Hypothalamus (tissue), 51 donors: ENCODE results near the gene SERPINB1.
"Not testable (repeated sequence)": the region's sequence is repeated elsewhere in the genome, so short reads cannot be mapped to it uniquely, and the experiment has no call there.

Experiments
- DNase-seq, 51 donors: peaks; one replicate each; lab custom pipeline; 2025; lab: John Stamatoyannopoulos, UW

SERPINB1 gene

DNA sequence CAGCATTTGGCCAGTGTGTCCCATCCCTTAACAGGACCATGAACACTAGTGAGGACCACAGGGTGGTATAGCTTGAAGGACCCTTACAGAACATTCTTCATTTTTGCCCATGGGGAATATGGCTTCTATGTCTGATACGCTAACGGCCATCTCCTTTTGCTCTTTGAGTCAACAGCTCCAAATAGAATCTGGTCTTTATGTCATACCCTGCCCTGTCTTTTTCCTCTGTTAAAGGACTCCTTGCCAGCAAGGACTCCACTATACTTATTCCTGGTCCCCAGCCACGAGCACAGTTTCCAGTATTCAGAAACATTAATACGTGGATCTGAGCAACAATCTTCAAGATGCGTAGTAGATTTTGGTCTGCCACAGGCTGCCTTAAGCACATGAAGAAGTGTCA, 22.5 kb downstream of the SERPINB1 start:
- no peak for DNase-seq

DNA sequence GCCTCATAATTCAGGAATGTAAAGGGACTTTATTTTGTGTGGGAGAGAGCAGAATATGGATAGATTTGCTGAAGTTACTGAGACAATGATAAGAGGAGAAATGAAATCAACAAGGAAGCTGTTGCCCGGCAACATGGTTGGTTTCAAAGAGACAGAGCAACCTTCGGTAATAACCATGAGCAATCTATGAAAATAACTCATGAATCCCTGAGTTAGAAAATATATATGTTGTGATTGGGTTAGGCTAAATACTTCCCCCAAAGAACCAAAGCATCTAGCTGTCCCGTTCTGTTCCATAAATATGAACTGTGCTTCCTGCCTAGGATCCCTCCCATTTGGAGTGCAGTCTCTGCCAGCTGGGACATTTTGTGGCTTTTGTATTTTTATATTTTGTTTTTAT, 23.1 kb downstream of the SERPINB1 start:
- DNase-seq = peak in 2 of 51 donors; percentile 3 to 50

DNA sequence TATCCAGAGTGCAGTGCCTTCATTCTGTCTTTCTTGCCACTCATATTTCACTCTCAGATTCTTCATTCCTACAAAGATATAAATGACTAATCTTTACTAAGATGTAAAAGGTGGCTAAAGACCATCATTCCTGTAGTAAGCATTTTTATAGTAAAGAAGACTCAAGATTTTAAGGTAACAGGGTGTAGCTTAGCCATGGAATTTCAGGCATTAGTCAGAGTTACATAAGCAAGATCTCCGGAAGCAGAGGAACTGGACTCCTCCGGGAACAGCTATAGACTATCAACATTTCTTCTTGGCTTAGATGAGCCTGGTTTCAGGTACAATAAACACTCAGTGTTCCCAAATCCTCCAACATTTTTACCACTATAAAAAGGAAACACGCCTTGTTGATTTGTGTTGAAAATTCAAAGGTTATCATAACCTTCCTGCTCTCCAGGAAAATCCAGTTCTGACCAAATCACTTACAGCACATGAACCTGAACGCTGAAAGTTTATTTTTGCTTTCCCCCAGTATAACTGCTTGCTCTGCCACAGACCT, 23.7 kb downstream of the SERPINB1 start:
- peak in 1 of 51 donors; percentile 50 for DNase-seq

DNA sequence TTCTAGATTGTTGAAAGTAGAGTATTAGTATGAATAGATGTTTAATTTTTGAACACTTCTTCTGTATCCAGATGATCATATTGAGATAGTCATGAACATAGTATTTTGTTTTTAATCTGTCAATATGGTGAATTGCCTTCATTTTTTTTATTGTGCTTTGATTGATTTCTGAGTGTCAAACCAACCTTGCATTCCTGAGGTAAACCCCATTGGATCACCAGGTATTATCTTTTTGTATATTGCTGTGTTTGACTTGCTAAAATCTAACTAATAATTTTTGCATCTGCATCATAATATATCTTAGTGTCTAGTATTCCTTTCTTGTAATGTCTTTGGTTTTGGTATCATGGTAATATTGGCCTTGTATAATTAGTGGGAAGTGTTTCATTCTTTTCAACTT, 25.5 kb downstream of the SERPINB1 start:
- no peak for DNase-seq

DNA sequence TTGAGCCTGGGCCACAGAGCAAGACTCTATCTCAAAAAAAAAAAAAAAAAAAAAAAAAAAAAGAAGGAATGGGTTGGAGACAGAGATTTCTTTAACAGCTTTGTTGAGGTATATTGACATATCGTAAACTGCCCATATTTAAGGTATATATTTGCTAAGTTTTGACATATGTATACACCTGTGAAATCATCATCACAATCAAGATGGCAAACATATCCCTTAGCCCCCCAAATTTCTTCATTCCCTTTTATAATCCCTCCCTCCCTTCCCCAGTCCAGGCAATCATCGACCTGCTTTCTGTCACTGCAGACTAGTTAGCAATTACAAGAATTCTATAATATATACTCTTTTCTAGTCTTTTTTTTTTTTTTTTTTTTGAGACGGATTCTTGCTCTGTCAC, 29.0 kb downstream of the SERPINB1 start:
- DNase-seq = no peak

DNA sequence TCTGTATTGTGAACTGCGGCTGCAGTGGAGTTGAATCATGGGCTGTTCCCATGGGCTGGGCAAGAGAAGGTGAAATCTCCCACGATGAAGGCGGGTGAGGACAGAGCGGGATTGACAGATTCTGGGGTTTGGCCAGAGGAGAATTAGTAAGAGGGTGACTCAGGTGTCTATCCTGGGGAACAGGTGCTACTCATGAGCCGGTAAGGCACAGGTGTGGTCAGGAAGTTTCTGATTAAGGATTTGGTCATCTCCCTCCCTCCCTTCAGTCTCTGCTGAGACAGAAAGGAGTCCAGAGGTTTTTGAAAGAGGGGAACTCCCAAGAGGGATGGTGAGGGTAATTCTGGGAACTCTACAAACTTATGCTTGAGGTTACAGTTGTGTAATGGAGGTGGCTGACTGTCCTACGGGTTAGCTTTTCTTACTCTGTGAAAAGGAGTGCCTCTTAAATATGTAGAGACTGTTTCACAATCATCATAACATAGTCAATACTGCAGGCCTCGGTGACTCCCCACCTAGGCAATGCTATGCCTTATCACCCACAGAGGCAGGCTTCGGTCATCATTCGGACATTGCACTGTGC, 31.5 kb downstream of the SERPINB1 start:
- no peak for DNase-seq

DNA sequence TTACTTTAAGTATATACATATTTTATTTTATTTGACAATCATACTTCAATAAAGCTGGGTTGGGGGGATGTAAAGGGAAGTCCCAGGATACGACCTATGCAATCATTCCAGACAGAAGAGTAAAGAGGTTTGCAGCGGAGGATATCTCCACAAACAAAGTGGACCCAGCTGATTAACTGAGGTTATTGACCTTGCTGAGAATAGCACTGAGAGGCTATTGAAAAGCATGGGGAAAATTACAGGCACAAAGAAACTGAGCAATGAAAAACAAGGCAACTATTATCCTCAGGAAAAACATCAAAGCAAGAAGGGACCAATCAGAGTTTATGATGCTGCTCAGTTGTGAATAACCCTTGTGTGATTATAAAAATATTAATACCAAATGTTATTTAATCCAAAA, 32.6 kb downstream of the SERPINB1 start:
- no peak for DNase-seq

DNA sequence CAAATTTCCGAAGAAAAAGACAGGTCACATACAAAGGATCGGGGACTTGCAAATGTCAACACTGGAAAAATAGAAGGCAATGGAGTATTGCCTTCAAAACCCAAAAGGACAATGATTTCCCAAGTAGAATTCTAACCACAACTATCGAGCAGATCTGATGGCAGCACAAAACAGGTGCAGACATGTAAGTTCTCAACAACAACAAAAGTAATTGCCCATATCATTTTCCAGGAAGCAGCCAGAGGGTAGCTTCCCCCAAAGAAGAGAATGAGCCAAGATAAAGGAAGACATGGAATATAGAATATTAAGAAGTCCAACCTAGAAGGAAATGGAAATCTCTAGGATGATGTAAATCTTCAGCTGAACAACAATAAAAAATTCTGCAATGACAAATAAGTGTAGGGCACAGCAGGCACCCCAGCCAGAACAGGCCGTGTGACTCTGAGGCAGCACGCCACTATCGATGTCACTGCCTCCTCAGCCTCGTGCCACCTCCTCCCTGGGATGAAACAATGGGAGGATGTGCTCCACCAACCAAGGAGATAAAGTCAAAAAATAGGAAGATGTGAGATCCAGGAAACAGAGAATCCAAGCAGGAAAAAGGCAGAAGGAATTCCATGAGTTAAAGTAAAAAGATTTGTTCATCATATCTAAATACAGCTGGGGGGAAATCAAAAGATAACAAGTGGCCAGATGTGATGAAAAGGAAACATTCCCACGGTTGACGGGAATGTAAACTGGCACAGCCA, 34.1 kb downstream of the SERPINB1 start:
- peak in 13 of 51 donors; percentile 7 to 47 (median 26) for DNase-seq

DNA sequence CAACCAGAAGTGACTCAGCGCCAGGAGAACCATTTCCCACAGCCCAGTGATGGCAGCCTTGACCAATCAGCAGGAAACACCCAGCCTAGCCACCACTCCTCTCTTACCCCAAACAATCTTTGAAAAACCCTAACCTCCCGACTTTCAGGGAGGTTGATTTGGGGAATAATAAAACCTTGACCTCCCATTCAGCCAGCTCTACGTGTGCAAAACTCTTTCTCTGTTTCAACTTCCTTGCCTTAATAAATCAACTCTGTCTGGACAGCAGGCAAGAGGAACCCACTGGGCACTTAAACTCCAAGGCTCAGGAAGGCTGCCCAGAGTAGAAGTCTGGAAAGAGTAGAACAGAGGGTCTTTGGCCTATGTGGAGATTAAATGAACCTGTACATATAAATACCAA, 35.0 kb downstream of the SERPINB1 start:
- DNase-seq = no peak

DNA sequence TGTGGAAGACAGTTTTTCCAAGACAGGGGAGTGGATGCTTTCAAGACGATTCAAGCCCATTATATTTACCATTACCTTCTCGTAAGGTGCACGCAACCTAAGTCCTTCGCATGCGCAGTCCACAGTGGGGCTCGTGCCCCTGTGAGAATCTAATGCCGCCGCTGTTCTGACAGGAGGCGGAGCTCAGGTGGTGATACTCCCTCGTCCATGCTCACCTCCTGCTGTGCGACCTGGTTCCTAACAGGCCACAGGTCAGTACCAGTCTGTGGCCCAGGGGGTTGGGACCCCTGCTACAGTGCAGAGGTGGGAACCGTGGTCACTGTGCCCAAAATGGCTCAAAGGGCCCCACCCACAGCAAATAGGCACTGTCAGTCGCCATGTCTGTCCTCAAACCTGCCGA, 36.6 kb downstream of the SERPINB1 start:
- no peak for DNase-seq

DNA sequence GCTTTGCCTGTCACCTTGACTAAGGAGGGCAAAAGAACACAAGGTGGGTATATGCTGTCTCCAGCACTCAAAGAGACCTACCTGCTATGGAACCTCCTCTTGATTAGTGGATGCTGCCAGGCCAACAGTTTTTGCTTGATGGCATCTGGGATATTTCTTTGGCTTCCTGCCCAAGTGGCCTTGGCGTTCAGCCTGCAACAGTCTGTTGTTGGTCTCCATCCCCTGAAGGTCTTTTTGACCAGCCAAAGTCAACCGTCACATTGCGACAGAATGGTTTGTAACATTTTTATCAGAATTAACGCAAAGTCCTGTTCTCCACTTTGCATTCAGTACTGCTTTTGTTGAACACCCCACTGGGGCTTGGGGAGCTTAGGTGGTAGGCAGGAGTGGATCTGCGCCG, 37.1 kb downstream of the SERPINB1 start:
- no peak for DNase-seq

DNA sequence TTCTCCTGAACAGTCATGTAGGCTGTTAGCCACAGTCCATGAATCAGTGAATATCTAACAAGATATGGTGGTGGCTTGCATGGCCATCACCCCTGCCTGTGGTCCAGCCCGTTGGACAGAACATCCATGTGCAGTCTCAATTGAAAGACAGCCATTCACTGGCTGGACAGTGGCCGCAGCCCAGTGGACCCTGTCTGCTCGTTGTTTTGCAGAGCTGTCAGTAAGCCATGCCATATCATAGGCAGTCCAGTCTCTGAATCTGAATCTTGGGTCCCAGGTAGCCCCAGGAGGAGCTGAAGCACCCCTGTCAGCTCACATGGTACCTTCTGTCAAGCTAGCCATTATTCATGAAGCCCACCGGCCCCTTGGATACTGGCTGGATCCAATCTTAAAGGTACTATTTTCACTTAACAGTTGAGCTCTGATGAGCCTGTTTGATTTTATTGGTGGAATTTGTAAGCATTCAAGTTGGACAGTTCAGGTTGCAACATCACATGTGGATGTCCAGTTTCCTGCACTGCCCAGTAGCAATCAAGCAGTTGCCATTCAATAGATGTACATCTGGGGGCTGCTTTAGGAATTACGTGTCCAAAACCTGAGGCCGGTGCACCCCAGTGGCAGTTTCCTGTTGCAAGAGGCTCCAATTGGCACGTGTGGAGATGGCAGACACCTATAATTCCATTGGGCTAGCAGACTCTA, 37.8 kb downstream of the SERPINB1 start:
- DNase-seq = no peak

DNA sequence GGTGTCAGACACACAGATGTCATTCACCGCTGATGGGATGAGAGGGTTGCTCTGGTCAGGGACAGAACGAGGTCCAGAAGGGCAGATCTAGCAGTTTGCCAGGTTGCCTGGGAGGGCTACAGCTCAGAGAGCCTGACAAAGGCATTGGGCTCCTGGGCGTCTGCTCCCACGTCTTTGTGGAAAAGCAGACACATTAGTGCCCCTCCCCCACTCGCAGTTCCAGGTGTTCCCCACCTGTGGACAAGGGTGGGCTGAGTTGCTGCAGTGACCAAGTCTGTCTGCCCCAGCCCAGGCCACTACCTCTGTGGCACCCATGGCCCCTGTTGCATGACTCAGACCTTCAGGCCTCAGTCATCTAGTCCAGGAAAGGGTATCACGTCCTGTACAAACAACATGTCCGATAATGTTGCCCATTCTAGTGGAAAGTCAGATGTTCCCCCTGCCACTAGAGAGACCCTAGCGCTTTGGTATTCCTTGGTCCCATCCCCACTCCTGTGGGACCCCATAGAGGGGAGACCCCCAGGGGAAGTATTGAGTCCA, 39.1 kb downstream of the SERPINB1 start:
- no peak for DNase-seq

DNA sequence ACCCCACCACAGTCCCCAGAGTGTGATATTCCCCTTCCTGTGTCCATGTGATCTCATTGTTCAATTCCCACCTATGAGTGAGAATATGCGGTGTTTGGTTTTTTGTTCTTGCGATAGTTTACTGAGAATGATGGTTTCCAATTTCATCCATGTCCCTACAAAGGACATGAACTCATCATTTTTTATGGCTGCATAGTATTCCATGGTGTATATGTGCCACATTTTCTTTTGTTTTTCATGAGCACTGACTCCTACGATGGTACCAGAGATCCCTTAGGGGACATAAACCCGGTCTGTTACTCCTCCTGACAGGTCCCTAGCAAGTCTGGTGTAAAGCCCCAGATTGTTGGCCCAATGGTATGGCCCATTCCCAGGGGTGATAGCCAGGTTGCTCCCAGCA, 40.0 kb downstream of the SERPINB1 start:
- not testable (repeated sequence) for DNase-seq

DNA sequence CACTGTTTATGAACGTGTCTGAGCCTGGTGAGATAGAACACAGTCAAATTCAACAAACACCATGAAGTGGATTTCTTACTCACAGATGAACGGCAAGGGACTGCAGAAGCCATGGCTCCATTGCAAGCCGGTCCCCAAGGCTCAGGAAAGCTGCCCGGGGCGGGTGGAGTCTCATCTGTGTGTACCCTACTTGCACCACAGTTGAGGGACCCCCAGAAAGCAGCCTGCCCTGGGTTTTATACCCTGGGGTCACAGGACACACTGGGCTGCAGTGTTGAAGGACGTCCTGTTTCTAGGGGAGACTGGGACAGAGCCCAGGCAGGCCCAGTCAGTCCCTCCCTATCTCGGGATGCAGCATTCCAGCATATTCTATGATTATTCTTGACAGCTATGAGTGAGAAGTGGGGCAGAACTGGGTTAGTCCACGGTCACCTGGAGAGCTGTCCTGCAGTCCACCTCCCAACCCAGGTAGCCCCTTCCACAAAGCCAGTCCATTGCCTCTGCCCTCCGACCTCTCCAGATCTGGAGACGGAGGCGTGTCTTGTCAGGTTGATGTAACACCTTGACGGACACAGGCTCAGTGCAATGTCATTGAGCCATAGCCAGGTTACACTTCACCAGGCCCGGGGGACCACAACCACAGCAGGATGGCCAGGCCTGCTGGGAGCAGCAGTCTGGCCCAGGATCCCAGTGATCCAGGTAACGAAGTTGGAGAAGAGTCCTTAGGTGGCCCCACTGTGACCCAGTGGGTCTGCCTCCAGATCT, 40.9 kb downstream of the SERPINB1 start:
- DNase-seq = no peak

DNA sequence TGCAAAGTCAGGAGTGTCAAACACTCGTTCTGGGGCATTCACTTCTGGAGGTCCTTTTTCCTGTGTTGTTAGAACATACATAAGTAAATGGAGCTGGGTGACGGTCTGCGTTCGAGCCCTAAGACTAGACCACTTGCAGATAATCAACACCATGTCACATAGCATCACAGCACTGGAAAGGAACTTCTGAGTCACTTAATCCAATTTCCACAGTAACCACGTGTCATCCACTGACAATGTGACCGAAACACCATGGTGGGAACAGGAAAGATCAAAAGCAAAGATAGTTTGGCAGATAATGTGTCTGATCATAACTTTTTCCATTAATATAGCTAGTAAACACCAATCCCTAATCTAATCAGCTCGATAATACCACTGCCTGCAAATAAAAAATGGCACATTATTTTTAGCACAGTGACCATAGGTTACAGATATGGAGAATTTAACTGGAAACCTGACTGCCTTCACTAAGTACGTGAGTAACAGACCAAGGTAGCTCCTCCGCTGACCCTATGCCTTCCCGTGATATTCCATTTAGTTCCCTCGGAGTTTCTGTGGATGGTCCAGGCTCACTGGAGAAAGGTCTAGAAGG, 41.6 kb downstream of the SERPINB1 start:
- DNase-seq = no peak

DNA sequence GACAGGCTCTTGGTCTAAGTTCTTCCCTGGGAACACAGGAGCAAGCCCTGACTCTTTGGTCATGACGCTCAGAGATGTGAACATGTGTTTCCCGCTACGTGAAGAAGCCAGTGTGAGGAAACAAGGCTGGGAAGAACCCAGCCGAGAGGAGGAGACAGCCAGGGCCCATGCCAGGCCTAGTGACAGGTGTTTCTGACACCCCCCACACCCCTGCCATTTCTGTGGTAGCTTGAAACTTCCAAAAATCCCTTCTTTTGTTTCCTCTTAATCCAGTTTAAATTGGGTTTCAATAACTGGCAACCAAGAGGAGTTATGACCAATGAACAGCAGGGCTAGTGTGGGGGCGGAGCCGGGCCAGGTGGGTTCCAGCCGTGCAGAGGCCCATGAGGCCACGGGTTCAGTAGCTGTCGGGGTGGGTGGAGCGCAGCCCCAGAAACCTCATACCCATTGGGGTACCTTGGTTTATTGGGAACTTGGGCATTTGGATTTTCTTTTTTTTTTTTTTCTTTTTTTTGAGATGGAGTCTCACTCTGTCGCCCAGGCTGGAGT, 43.0 kb downstream of the SERPINB1 start:
- DNase-seq = no peak

DNA sequence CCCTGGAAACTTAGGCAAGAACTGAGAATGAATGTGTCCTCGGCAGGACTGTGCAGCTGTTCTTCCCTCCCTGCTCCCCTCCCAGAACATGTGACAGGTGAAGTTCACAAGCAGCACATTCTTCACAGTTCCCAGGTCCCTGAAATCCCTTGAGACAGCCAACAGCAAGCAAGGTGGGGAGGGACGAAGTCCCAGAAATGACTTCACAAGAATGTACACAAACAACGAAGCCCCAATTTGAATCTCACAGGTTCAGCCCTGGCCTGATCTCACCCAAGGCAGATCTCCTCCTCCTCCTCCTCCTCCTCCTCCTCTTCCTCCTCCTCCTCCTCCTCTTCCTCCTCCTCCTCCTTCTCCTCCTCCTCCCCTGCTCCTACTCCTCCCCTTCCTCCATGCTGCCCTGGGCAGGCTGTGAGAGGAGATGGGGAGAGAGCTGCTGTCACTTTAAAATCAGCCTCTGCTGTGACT, 44.1 kb downstream of the SERPINB1 start:
- no peak for DNase-seq

DNA sequence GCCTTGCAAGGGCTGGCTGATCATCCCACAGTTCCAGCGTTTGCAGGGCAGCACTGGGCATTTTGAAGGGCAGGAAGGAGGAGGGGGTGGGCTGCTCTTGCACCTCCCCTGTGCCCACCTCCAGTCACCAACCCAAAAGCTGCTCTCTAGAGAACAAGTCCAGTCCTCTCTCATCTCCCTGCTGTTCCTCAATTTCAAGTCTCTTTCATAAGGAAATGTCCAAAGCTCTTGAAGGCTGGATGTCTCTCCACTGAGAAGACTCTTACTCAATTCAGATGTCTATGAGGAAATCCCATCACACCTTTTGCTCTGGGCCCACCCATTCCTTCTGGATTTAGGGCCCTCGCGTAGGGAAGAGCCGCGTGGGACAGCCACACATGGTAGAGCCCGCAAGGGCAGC, 44.8 kb downstream of the SERPINB1 start:
- no peak for DNase-seq

DNA sequence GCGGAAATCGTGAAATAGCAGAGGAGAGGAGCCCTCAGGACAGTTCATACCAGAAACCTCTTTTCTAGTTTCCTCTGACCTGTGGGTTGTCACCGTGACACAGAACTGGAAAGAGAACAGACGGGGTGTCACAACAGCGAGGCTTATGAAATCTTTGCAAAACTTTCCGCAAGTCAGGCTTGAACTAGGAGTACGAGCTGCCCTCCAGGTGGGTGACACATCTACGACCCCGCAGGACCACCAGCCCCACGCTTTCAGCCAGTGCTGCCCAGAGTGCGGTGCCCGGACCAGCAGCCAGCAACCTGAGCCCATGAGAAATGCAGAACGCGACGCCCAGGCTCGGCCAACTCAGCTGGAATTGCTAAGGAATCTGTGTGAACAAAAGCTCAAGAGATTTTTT, 45.7 kb downstream of the SERPINB1 start:
- no peak for DNase-seq
